HepG2 (cell line): ENCODE results near the gene RASL10A. TPM values are rescaled to one million over a fixed set of nuclear protein-coding genes. Genes with fewer than 3 reads are reported as not detected.
A peak's percentile ranks its signal among the peaks of the same experiment; 100 is the strongest.

ENCODE experiments used
- AGO2 ChIP-seq: fragments of 200-400 bp; formaldehyde crosslinking; optimal IDR thresholded peaks from 2 replicates; pipeline ENCODE3; 2017; ENCODE audit warnings: mild to moderate bottlenecking, low read depth, low read length, moderate library complexity
- ATF4 ChIP-seq, 2 experiments: fragments of 450-650 bp in 1 of 2; sonication (generic) in 1 of 2; formaldehyde crosslinking; IDR thresholded peaks; 2 replicates each; pipeline versions ENCODE4 v1.5.0 to v1.8.0; 2020 to 2022; ENCODE audit warnings: mild to moderate bottlenecking in 1 of 2, missing genetic modification reagents in 1 of 2
- ATM ChIP-seq: fragments of 450-650 bp; IDR thresholded peaks from 2 replicates; pipeline ENCODE4 v1.7.1; 2017; ENCODE audit warnings: mild to moderate bottlenecking, borderline replicate concordance
- BORCS8-MEF2B ChIP-seq: sonication (generic); formaldehyde crosslinking; IDR thresholded peaks from 2 replicates; pipeline ENCODE4 v1.8.0; 2022; ENCODE audit warnings: mild to moderate bottlenecking, missing genetic modification reagents
- CHCHD3 ChIP-seq: sonication (generic); formaldehyde crosslinking; IDR thresholded peaks from 2 replicates; pipeline ENCODE4 v1.8.0; 2022; ENCODE audit warnings: mild to moderate bottlenecking, missing genetic modification reagents, moderate library complexity
- CTCF ChIP-seq: sonication (generic); formaldehyde crosslinking; IDR thresholded peaks from 2 replicates; pipeline ENCODE4 v1.5.0; 2020; ENCODE audit warnings: mild to moderate bottlenecking, missing genetic modification reagents, moderate library complexity
- DNMT1 ChIP-seq: sonication (generic); formaldehyde crosslinking; IDR thresholded peaks from 2 replicates; pipeline ENCODE4 v1.5.1; 2020; ENCODE audit warnings: mild to moderate bottlenecking, missing genetic modification reagents
- E2F1 ChIP-seq: sonication (generic); formaldehyde crosslinking; IDR thresholded peaks from 2 replicates; pipeline ENCODE4 v1.5.0; 2020; ENCODE audit warnings: missing genetic modification reagents
- HNRNPH1 ChIP-seq: fragments of 200-400 bp; formaldehyde crosslinking; optimal IDR thresholded peaks from 2 replicates; pipeline ENCODE3; 2017; ENCODE audit warnings: mild to moderate bottlenecking, low read depth, low read length
- KLF12 ChIP-seq: sonication (generic); formaldehyde crosslinking; IDR thresholded peaks from 2 replicates; pipeline ENCODE4 v1.4.0; 2020; ENCODE audit warnings: missing genetic modification reagents, borderline replicate concordance
- MBNL3 ChIP-seq: fragments of 250-450 bp; sonication (Bioruptor Pico); conservative IDR thresholded peaks from 2 replicates; pipeline ENCODE4 v1.8.0; 2022; ENCODE audit warnings: mild to moderate bottlenecking, inconsistent platforms
- MTF2 ChIP-seq: sonication (generic); formaldehyde crosslinking; IDR thresholded peaks from 2 replicates; pipeline ENCODE4 v1.5.0; 2020; ENCODE audit warnings: missing genetic modification reagents, borderline replicate concordance
- NR2F2 ChIP-seq: IDR thresholded peaks from 2 replicates; pipeline ENCODE4 v1.6.1; 2012; ENCODE audit warnings: low read depth, inconsistent platforms, borderline replicate concordance
- SP1 ChIP-seq, 2 experiments: fragments of 450-650 bp in 1 of 2; sonication (generic) in 1 of 2; formaldehyde crosslinking in 1 of 2; IDR thresholded peaks; 2 replicates each; pipeline versions ENCODE4 v1.4.0 to v1.6.1; 2016 to 2020; ENCODE audit warnings: missing genetic modification reagents in 1 of 2
- U2AF2 ChIP-seq: fragments of 200-400 bp; formaldehyde crosslinking; IDR thresholded peaks from 2 replicates; pipeline ENCODE4 v1.6.1; 2017; ENCODE audit warnings: low read depth, mild to moderate bottlenecking, low read length
- ZHX2 ChIP-seq, 2 experiments: sonication (generic) in 1 of 2; formaldehyde crosslinking in 1 of 2; IDR thresholded peaks; 2 replicates each; pipeline versions ENCODE4 v1.6.1 to v1.9.0; 2014 to 2022; ENCODE audit warnings: antibody characterized with exemption in 1 of 2, borderline replicate concordance in 1 of 2, inconsistent platforms in 1 of 2, low read depth in 1 of 2, missing genetic modification reagents in 1 of 2
- ZNF350 ChIP-seq: sonication (generic); formaldehyde crosslinking; IDR thresholded peaks from 2 replicates; pipeline ENCODE4 v1.4.0; 2020; ENCODE audit warnings: mild to moderate bottlenecking, low read depth, missing genetic modification reagents, borderline replicate concordance
- ZNF530 ChIP-seq: sonication (generic); formaldehyde crosslinking; IDR thresholded peaks from 2 replicates; pipeline ENCODE4 v1.5.0; 2020; ENCODE audit warnings: low read depth, mild to moderate bottlenecking, missing genetic modification reagents
- ZNF572 ChIP-seq: sonication (generic); formaldehyde crosslinking; IDR thresholded peaks from 2 replicates; pipeline ENCODE4 v1.5.1; 2020; ENCODE audit warnings: mild to moderate bottlenecking, missing genetic modification reagents
- ZNF674 ChIP-seq: sonication (generic); formaldehyde crosslinking; IDR thresholded peaks from 2 replicates; pipeline ENCODE4 v1.5.0; 2020; ENCODE audit warnings: low read depth, mild to moderate bottlenecking, missing genetic modification reagents
- ZNF83 ChIP-seq: sonication (generic); formaldehyde crosslinking; IDR thresholded peaks from 2 replicates; pipeline ENCODE4 v1.4.0; 2020; ENCODE audit warnings: missing genetic modification reagents, mild to moderate bottlenecking, borderline replicate concordance
- polyA plus RNA-seq, 8 experiments: library from polyadenylated mRNA; depleted of rRNA in 3 of 8; stranded (reverse) in 7 of 8; unstranded in 1 of 8; fragments of >200 nt; fragmentation: Illumina TruSeq in 4 of 8; extraction: Trizol in 4 of 8; gene quantifications; 2 replicates each; pipeline versions ENCODE4 v1.2.1 to v1.2.3, GENCODE V29; 2011 to 2016; ENCODE audit warnings: low read depth in 4 of 8, missing spikeins in 1 of 8, mixed read lengths in 1 of 8; ENCODE audit not compliant: insufficient read depth in 1 of 8
- total RNA-seq, 5 experiments: library from RNA; depleted of rRNA; stranded (reverse); fragments of >200 nt; fragmentation: Illumina TruSeq; extraction: Trizol; gene quantifications; 2 replicates each; pipeline ENCODE4 v1.2.3, GENCODE V29; 2016; ENCODE audit warnings: low read depth in 1 of 5

RASL10A gene
- total and polyA plus RNA-seq, 2 of the 13 experiments (the other 11 are each of a cell fraction or from before 2014, with no cell fraction given), result 0.05 to 0.22 TPM

- TF ChIP-seq ZHX2 (IDR thresholded peaks at IDR 0.05; ENCODE audit: low read depth) (0 out of 2 replicates have a peak, but pooled peaks have one; percentile 19), ZHX2 (CRISPR knock-in tag; IDR thresholded peaks at IDR 0.05; ENCODE audit: borderline replicate concordance) (no peak), ZNF350 (CRISPR knock-in tag) (no peak), AGO2 (peak; percentile 58), ZNF572 (no peak), SP1 (IDR thresholded peaks at IDR 0.05) (no peak), SP1 (CRISPR knock-in tag; IDR thresholded peaks at IDR 0.05) (no peak), MTF2 (CRISPR knock-in tag) (no peak), ZNF530 (CRISPR knock-in tag) (no peak), ATM (no peak), ZNF674 (CRISPR knock-in tag) (no peak), ATF4 (CRISPR knock-in tag; IDR thresholded peaks at IDR 0.05) (no peak), HNRNPH1 (no peak), U2AF2 (no peak), MBNL3 (no peak), CTCF (CRISPR knock-in tag) (peak; percentile 46), CHCHD3 (no peak), E2F1 (CRISPR knock-in tag) (no peak), NR2F2 (no peak), KLF12 (no peak), DNMT1 (CRISPR knock-in tag) (no peak), ZNF83 (CRISPR knock-in tag) (no peak), BORCS8-MEF2B (CRISPR knock-in tag) (no peak)
Measured at GRCh38 chr22:29313126-29313575, 2.3 kb downstream of the RASL10A start (continued).
